NCI-H1436 (cell line): ENCODE results near the gene TOP2B.
A peak's percentile ranks its signal among the peaks of the same experiment; 100 is the strongest.

Source experiments
- DNase-seq: peaks from one replicate; lab custom pipeline; 2025; lab: John Stamatoyannopoulos, UW

TOP2B gene

GRCh38 chr3:25664812-25665314, at the start of gene TOP2B:
TOP2B (minus strand) TSS chr3:25664907; CDS start chr3:25664297, 610 bp downstream.
- peak; percentile 68 for DNase-seq

GRCh38 chr3:25713341-25713985, 48.8 kb upstream of the TOP2B start:
- no peak for DNase-seq

GRCh38 chr3:25711090-25711489, 46.4 kb upstream of the TOP2B start:
- DNase-seq, result no peak

GRCh38 chr3:25708036-25708435, 43.3 kb upstream of the TOP2B start:
- DNase-seq, result no peak

- DNase-seq, result no peak
Observed at GRCh38 chr3:25707268-25707926, 42.7 kb upstream of the TOP2B start.

GRCh38 chr3:25706213-25706612, 41.5 kb upstream of the TOP2B start:
- DNase-seq, result no peak

- no peak for DNase-seq
Observed at GRCh38 chr3:25697553-25697952, 32.8 kb upstream of the TOP2B start.

- DNase-seq, result no peak
Observed at GRCh38 chr3:25695731-25696420, 31.2 kb upstream of the TOP2B start.

GRCh38 chr3:25693238-25693637, 28.5 kb upstream of the TOP2B start:
- DNase-seq, result no peak

GRCh38 chr3:25692341-25692740, 27.6 kb upstream of the TOP2B start:
- no peak for DNase-seq

GRCh38 chr3:25690768-25691533, 26.2 kb upstream of the TOP2B start:
- DNase-seq, result no peak

- no peak for DNase-seq
Observed at GRCh38 chr3:25689226-25689625, 24.5 kb upstream of the TOP2B start.

- DNase-seq, result no peak
Observed at GRCh38 chr3:25687742-25688141, 23.0 kb upstream of the TOP2B start.

- DNase-seq, result no peak
Observed at GRCh38 chr3:25686766-25687165, 22.1 kb upstream of the TOP2B start.

- no peak for DNase-seq
Observed at GRCh38 chr3:25683882-25684281, 19.2 kb upstream of the TOP2B start.

GRCh38 chr3:25683410-25683809, 18.7 kb upstream of the TOP2B start:
- DNase-seq, result no peak

GRCh38 chr3:25679642-25680302, 15.1 kb upstream of the TOP2B start:
- DNase-seq, result no peak

GRCh38 chr3:25679166-25679565, 14.5 kb upstream of the TOP2B start:
- no peak for DNase-seq

GRCh38 chr3:25678581-25678980, 13.9 kb upstream of the TOP2B start:
- no peak for DNase-seq

- no peak for DNase-seq
Observed at GRCh38 chr3:25677121-25677520, 12.4 kb upstream of the TOP2B start.

GRCh38 chr3:25674670-25675069, 10.0 kb upstream of the TOP2B start:
- no peak for DNase-seq
